ENCODE data around the gene PRELID1.

The PRELID1 gene

DNA sequence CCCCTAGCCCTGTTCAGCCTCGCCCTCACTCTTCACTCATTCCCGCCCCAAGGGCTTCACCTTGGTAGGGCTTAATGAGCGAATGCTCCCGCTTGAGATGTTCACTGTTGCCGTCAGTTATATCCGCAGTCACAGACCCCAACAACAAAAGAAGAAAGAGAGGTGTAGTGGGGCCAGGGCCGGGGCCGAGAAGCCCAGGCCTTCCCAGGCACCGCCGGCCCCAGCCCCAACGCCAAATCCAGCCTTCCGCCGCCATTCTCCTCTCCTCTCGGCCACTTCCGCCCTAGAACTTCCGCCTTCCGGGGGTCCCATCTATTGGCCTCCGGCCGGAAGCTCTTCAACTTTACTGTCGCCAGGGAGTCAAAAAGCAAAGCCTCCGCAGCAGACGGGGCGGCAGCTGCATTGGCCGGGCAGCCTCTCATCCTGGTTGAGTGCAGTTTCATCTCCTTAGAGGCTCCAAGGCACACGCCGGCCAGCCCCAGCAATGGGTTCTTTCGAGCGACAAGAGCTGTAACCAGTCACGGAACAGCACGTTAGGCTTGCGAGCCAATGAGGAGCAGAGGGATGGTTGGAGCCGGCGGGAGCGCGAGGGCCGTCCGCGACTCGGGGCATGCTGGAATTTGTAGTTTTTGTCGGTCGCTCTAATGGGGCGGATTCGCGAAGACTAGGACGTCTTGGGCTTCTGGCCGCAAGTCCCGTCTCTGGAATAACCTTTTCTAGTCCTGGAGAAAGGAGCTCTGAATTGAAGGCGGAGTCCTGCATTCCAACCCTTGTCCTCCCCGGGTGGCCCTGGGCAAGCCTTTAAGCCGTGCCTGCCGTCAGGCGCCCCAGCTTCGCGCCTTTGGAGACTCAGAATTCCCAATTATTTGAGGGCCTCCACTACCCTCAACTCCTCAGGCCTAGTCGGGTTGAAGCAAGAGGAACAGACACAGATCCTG lies 48.1 kb downstream of the PRELID1 start, which contains the start of gene LMAN2:
LMAN2 (minus strand) TSS at position 277 of the 938 bp plus-strand sequence; CDS start at position 256, 21 bp downstream.
- DNase-seq (ENCODE audit: low spot score in 2 of 2) (peak; percentile 82 to 90), ATAC-seq (replicated peaks; ENCODE audit: extremely low read depth, poor library complexity, severe bottlenecking) (peak; percentile 99)
- H3K9me3 Mint-ChIP-seq, result no peaks in the 10 kb centered on the region
- peaks cover 21% of the 10 kb centered on the region for H3K36me3 Mint-ChIP-seq (ENCODE audit: insufficient read depth)
- peak within 1 kb of the TSS; percentile 88 for H3K4me3 Mint-ChIP-seq
- H3K27ac Mint-ChIP-seq (ENCODE audit: low read depth), result peak within 1 kb of the TSS; percentile 96
- no peaks in the 10 kb centered on the region for H3K27me3 Mint-ChIP-seq
- peaks cover 53% of the 10 kb centered on the region for H3K4me1 Mint-ChIP-seq

DNA sequence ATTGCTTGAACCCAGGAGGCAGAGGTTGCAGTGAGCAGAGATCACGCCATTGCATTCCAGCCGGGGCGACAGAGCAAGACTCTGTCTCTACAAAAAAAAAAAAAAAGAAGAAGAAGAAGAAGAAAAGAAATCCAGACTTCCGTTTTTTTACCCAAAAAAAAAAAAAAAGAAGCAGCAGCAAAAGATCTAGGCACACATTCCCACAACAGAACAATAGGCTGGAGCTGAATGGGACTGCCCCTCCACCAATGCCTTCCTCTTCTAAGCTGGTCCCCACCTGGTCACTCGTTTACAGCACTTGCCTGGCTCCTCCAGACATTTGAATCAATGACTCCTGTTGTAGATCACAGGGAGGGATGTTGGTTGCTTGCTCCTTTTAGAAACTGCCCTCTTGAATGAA lies 49.5 kb downstream of the PRELID1 start:
- Mint-ChIP-seq H3K4me3 (no peak overlapping the region), H3K27me3 (no peaks in the 10 kb centered on the region), H3K27ac (ENCODE audit: low read depth) (no peak overlapping the region), H3K9me3 (no peaks in the 10 kb centered on the region), H3K36me3 (ENCODE audit: insufficient read depth) (peaks cover 29% of the 10 kb centered on the region), H3K4me1 (peaks cover 55% of the 10 kb centered on the region)
- DNase-seq (ENCODE audit: low spot score in 2 of 2), result no peak
- ATAC-seq (replicated peaks; ENCODE audit: extremely low read depth, poor library complexity, severe bottlenecking), result no peak

DNA sequence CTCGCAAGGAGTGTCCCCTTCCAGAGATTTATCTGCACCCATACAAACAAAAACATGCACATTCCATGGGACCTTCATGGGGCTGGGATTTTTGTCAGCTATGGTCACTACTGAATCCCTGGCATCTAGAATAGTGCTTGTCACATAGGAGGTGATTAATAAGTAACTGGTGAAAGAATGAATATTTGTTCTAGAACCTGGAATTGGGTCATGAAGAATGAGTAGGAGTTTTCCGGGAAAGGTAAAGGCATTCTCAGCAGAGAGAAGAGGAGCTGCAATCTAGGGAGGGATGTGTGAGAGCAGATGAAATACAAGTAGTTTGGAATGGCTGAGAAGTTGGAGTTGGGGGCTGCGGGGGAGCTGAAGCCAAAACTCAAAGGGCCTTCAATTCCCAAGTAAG lies 50.7 kb downstream of the PRELID1 start:
- Mint-ChIP-seq H3K27me3 (no peaks in the 10 kb centered on the region), H3K4me1 (peaks cover 62% of the 10 kb centered on the region), H3K4me3 (no peak overlapping the region), H3K9me3 (no peaks in the 10 kb centered on the region), H3K27ac (ENCODE audit: low read depth) (peak overlapping the region; percentile 18), H3K36me3 (ENCODE audit: insufficient read depth) (peaks cover 23% of the 10 kb centered on the region)
- DNase-seq (ENCODE audit: low spot score in 2 of 2), result no peak
- ATAC-seq (replicated peaks; ENCODE audit: extremely low read depth, poor library complexity, severe bottlenecking), result no peak

DNA sequence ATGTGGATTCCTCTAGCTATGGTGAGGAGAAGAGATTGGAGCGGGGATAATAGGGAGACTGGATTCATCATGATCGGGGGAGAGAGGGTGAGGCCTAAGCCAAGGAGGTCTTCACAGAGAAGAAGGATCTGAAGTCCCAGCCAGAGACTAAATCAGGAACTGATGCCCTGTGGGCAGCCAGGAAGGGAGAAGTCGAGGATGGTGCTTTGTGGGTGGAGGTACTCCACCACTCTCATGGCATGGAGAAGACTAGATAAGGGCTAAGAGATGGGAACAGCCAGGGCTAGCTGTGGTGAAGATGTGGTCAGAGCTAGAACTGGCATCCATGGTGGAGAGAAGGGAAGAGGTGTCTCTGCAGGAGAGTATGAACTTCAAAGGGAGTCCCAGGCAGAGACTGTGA lies 51.1 kb downstream of the PRELID1 start:
- peaks cover 62% of the 10 kb centered on the region for H3K4me1 Mint-ChIP-seq
- peak overlapping the region; percentile 18 for H3K27ac Mint-ChIP-seq (ENCODE audit: low read depth)
- no peak overlapping the region for H3K4me3 Mint-ChIP-seq
- DNase-seq (ENCODE audit: low spot score in 2 of 2) (no peak), ATAC-seq (replicated peaks; ENCODE audit: extremely low read depth, poor library complexity, severe bottlenecking) (no peak)
- H3K9me3 Mint-ChIP-seq, result no peaks in the 10 kb centered on the region
- peaks cover 24% of the 10 kb centered on the region for H3K36me3 Mint-ChIP-seq (ENCODE audit: insufficient read depth)
- H3K27me3 Mint-ChIP-seq, result no peaks in the 10 kb centered on the region

DNA sequence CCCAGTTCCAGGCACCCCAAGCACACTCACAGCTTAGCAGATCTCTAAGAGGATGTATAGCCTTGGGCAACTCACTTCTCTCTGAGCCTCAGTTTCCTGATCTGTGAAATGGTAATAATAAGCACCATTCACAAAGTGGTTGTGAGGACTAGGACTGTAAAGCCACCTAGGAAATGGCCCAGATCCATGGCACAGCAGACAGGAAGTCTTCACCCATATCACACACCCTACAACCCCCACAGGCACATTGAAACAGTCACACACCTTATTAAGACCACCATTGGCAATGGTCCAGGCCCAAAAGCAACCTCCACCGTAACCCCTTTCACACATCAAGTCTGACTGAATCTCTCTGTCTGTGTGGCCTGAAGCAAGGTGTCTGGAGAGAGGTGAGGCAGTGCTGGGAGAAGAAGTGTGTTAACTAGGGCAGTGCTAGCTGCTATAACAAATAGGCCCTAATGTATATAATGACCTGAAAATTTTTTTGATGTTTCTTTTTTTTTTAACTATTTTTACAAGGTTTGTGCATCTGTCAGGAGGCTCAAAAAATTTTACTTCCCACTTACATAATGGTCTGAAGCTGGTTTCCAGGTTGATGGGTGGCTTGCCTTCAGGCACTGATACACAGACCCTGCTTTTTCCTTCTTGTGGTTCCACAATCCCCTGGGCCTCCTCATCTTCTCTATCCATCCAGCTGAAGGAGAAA lies 51.7 kb downstream of the PRELID1 start:
- H3K36me3 Mint-ChIP-seq (ENCODE audit: insufficient read depth), result peaks cover 28% of the 10 kb centered on the region
- H3K27ac Mint-ChIP-seq (ENCODE audit: low read depth), result no peak overlapping the region
- peaks cover 62% of the 10 kb centered on the region for H3K4me1 Mint-ChIP-seq
- no peak for ATAC-seq (replicated peaks; ENCODE audit: extremely low read depth, poor library complexity, severe bottlenecking)
- H3K4me3 Mint-ChIP-seq, result no peak overlapping the region
- H3K9me3 Mint-ChIP-seq, result no peaks in the 10 kb centered on the region
- no peaks in the 10 kb centered on the region for H3K27me3 Mint-ChIP-seq
- no peak for DNase-seq (ENCODE audit: low spot score in 2 of 2)

DNA sequence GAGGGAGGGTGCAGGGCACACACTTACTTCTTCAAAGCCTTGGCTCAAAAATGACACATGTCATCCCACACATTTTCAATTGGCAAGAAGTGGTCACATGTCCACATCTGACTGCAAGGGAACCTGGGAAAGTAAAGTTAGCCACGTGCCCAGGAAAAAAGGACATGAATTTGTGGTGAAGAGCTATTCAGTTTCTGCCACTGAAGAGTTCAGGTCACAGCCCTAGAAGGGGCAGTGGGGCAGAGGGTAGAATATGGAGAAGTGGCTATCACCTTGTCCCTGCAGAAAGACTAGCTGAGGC lies 52.2 kb downstream of the PRELID1 start:
- Mint-ChIP-seq H3K27ac (ENCODE audit: low read depth) (peak overlapping the region; percentile 90), H3K27me3 (no peaks in the 10 kb centered on the region), H3K4me3 (no peak overlapping the region), H3K36me3 (ENCODE audit: insufficient read depth) (peaks cover 28% of the 10 kb centered on the region), H3K4me1 (peaks cover 61% of the 10 kb centered on the region), H3K9me3 (no peaks in the 10 kb centered on the region)
- no peak for DNase-seq (ENCODE audit: low spot score in 2 of 2)
- no peak for ATAC-seq (replicated peaks; ENCODE audit: extremely low read depth, poor library complexity, severe bottlenecking)

Measured in central memory CD8-positive, alpha-beta T cell (primary cell).